ENCODE results near the gene MRS2. TPM values are rescaled to one million over a fixed set of nuclear protein-coding genes. Genes with fewer than 3 reads are reported as not detected.

The MRS2 gene
- total RNA-seq, 2 donors from 2014 or later, result 27.1 to 27.5 TPM

DNA sequence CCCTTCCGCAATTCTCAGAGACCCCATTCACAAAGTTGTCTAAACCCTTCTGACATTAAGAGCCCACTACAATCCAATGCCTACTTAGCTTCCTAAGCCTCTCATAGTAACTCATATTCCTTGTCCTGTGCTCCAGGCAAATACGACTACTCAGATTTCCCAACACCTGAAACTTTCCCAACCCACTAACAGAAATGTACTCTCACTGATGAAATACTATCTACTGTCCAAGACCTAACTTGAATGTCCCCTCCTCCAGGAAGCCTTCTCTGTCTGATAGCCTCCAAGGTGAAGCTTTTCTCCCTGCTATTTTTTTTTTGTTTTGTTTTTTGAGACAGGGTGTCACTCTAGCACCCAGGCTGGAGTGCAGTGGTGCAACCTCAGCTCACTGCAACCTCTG is 56.2 kb downstream of the MRS2 start:
- TF ChIP-seq POLR2A (IDR thresholded peaks at IDR 0.05) (no peak), POLR2AphosphoS5 (IDR thresholded peaks at IDR 0.05) (no peak)
- TF ChIP-seq, protein P1, sequence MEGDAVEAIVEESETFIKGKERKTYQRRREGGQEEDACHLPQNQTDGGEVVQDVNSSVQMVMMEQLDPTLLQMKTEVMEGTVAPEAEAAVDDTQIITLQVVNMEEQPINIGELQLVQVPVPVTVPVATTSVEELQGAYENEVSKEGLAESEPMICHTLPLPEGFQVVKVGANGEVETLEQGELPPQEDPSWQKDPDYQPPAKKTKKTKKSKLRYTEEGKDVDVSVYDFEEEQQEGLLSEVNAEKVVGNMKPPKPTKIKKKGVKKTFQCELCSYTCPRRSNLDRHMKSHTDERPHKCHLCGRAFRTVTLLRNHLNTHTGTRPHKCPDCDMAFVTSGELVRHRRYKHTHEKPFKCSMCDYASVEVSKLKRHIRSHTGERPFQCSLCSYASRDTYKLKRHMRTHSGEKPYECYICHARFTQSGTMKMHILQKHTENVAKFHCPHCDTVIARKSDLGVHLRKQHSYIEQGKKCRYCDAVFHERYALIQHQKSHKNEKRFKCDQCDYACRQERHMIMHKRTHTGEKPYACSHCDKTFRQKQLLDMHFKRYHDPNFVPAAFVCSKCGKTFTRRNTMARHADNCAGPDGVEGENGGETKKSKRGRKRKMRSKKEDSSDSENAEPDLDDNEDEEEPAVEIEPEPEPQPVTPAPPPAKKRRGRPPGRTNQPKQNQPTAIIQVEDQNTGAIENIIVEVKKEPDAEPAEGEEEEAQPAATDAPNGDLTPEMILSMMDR (IDR thresholded peaks at IDR 0.05), result no peak
- WGBS, result 89% methylated on average over 2 of the region's 2 CpGs
- no peak for DNase-seq (ENCODE audit: low spot score)

DNA sequence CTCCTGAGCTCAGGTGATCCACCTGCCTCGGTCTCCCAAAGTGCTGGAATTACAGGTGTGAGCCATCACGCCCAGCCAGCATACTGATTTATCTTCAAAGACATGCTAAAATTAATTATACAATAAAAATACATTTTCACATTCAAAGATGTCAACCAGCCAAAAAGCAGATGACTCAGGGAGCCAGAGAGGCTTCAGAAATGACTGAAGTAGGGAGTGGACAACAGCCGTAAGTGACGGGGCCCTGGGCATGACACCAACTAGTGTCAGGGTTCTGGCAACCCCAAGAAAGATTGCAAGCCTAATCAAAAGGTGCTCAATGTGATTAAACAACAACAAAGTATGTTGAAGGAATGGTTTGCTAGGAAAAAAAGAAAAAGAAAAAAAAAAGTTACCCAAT is 58.2 kb downstream of the MRS2 start:
- WGBS, result 89% methylated on average over 4 of the region's 4 CpGs
- no peak for TF ChIP-seq POLR2AphosphoS5 (IDR thresholded peaks at IDR 0.05)
- no peak for TF ChIP-seq POLR2A (IDR thresholded peaks at IDR 0.05)
- TF ChIP-seq, protein P1 (IDR thresholded peaks at IDR 0.05), result no peak
- Histone ChIP-seq H3K4me1 (replicated peaks) (no peaks in the 10 kb centered on the region), H3K27ac (no peak overlapping the region), H3K9me3 (no peaks in the 10 kb centered on the region), H3K36me3 (no peaks in the 10 kb centered on the region), H3K4me3 (no peak overlapping the region), H3K27me3 (replicated peaks; ENCODE audit: insufficient read depth) (no peaks in the 10 kb centered on the region)
- no peak for DNase-seq (ENCODE audit: low spot score)
- intact Hi-C loops (cut with DNase I), result no loop called here

More for the DNA sequence above, 56.2 kb downstream of the MRS2 start:
- Histone ChIP-seq H3K36me3 (no peaks in the 10 kb centered on the region), H3K4me3 (no peak overlapping the region), H3K9me3 (no peaks in the 10 kb centered on the region), H3K27me3 (replicated peaks; ENCODE audit: insufficient read depth) (no peaks in the 10 kb centered on the region), H3K4me1 (replicated peaks) (no peaks in the 10 kb centered on the region), H3K27ac (no peak overlapping the region)
- intact Hi-C loops (cut with DNase I), result no loop called here

DNA sequence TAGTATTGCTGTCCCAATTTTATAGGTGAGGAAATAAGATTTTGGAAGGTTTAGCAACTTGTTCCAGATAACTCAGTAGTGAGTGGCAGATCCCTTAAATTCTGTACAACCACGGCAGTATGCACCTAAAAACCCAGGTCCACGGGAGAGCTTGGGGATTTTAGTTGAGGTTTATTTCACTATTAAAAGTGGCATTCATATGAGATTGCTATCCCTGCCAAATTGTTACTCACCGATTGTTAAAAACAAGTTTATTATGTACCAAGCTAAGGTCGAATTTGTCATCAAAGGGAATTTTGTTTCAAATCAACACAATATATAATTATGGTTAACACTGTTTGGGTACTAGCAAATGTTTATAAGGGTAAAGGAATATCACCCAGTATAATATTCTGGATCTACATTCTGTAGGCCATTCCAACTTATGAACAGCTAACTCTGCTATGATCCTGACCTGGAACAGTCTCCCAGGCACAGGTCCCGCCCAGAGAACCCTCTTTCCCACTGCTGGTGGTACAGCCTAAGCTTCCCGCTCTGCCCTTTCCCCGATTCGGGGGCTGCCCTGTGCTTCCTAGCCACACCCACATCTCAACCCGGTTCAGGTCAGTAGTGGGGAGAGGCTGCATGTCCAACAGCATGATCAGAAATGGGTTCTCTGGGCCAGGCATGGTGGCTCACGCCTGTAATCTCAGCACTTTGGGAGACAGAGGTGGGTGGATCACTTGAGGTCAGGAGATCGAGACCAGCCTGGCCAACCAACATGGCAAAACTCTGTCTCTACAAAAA is 61.7 kb downstream of the MRS2 start:
- intact Hi-C loops (cut with DNase I), result no loop called here
- Histone ChIP-seq H3K4me1 (replicated peaks) (no peaks in the 10 kb centered on the region), H3K4me3 (no peak overlapping the region), H3K36me3 (no peaks in the 10 kb centered on the region), H3K27ac (no peak overlapping the region), H3K9me3 (no peaks in the 10 kb centered on the region), H3K27me3 (replicated peaks; ENCODE audit: insufficient read depth) (no peaks in the 10 kb centered on the region)
- 75% methylated on average over 11 of the region's 11 CpGs for WGBS
- DNase-seq (ENCODE audit: low spot score), result no peak
- TF ChIP-seq, protein P1 (IDR thresholded peaks at IDR 0.05), result no peak
- no peak for TF ChIP-seq POLR2AphosphoS5 (IDR thresholded peaks at IDR 0.05)
- no peak for TF ChIP-seq POLR2A (IDR thresholded peaks at IDR 0.05)

DNA sequence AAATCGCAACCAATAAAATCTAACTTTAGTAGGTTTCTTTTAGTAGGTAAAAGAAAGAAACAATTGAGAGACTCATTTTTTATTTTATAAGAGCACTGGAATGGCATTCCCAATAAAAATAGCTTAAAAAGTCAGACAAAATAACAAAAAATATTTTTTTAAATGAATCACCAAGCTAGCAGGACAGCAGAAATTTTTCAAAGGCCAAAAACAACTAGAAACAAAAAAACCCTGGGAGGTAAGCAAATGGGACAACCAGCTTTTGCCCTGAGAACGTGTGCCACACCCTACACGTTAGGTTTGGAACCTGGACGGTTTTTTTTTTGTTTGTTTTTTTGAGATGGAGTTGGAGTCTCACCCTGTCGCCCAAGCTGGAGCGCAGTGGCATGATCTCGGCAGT is 67.1 kb downstream of the MRS2 start:
- no peak for DNase-seq (ENCODE audit: low spot score)
- H3K4me3 ChIP-seq, result no peak overlapping the region
- H3K4me1 ChIP-seq (replicated peaks), result no peaks in the 10 kb centered on the region
- H3K9me3 ChIP-seq, result no peaks in the 10 kb centered on the region
- intact Hi-C loops (cut with DNase I), result no loop called here
- TF ChIP-seq, protein P1 (IDR thresholded peaks at IDR 0.05), result no peak
- TF ChIP-seq POLR2A (IDR thresholded peaks at IDR 0.05) (no peak), POLR2AphosphoS5 (IDR thresholded peaks at IDR 0.05) (no peak)
- no peaks in the 10 kb centered on the region for H3K27me3 ChIP-seq (replicated peaks; ENCODE audit: insufficient read depth)
- H3K27ac ChIP-seq, result no peak overlapping the region
- 82% methylated on average over 7 of the region's 7 CpGs for WGBS
- no peaks in the 10 kb centered on the region for H3K36me3 ChIP-seq

DNA sequence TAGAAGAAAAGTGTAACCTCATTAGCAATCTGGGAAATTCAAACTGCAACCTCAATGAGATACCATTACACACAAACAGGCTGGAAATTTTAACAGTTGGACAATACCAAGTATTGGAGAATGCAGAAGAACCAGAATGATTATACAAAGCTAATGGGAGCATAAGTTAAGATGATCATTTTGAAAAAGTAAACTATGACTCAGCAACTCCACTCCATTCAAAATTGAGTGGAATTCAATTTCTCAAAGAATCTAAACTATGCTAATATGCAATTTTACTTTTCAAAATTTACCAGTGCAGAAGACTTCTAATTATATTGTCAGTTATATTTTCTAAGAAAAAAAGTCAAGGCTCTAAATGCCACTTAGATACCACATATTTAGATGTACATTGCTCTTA is 69.4 kb downstream of the MRS2 start:
- intact Hi-C loops (cut with DNase I), result no loop called here
- H3K4me1 ChIP-seq (replicated peaks), result no peaks in the 10 kb centered on the region
- H3K27ac ChIP-seq, result no peak overlapping the region
- H3K36me3 ChIP-seq, result no peaks in the 10 kb centered on the region
- no peak for DNase-seq (ENCODE audit: low spot score)
- TF ChIP-seq POLR2AphosphoS5 (IDR thresholded peaks at IDR 0.05) (no peak), POLR2A (IDR thresholded peaks at IDR 0.05) (no peak)
- TF ChIP-seq, protein P1 (IDR thresholded peaks at IDR 0.05), result no peak
- H3K27me3 ChIP-seq (replicated peaks; ENCODE audit: insufficient read depth), result no peaks in the 10 kb centered on the region
- H3K9me3 ChIP-seq, result no peaks in the 10 kb centered on the region
- H3K4me3 ChIP-seq, result no peak overlapping the region
